RCC 7860 (cell line): Measurements from ENCODE around the gene ST6GAL1.
"Not testable (repeated sequence)": the region's sequence is repeated elsewhere in the genome, so short reads cannot be mapped to it uniquely, and the experiment has no call there.

Experiments
- DNase-seq: peaks from one replicate; pipeline ENCODE4 v3.0.0-alpha.2; 2015; ENCODE audit warnings: low spot score
- FAIRE-seq: peaks from 2 replicates; lab custom pipeline; 2012; peaks lifted over from hg19 to GRCh38; lab: Jason Lieb, UNC

ST6GAL1 gene

DNA sequence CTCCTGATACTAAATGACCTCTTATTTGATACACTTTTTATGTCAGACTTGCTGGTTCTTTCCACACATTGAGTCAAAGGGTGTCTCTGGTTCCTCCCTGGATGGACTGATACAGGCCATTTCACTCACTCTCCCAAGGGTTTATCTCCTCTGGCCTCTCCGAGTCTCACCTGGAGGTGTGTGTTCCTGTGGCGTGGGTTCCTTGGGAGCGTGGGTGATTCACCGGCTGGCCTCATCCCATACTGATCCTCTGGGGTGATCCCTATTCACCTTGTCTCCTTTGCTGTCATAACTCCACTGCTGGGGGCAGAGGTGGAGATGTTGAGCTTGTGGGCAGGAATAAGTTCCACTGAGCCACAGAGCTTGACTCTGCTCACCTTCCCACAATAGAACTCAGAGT, 61.1 kb downstream of the ST6GAL1 start:
- DNase-seq (no peak), FAIRE-seq (no peak)

DNA sequence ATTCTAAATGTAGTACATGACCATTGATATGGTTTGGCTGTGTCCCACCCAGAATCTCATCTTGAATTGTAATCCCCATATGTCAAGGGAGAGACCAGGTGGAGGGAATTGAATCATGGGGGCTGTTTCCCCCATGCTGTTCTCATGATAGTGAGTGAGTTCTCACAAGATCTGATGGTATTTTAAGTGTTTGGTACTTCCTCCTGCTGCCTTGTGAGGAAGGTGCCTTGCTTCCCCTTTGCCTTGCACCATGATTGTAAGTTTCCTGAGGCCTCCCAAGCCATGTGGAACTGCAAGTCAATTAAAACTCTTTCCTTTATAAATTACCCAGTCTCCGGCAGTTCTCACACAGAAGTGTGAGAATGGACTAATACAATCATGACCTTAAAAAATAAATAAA, 61.8 kb downstream of the ST6GAL1 start:
- not testable (repeated sequence) for DNase-seq, FAIRE-seq

DNA sequence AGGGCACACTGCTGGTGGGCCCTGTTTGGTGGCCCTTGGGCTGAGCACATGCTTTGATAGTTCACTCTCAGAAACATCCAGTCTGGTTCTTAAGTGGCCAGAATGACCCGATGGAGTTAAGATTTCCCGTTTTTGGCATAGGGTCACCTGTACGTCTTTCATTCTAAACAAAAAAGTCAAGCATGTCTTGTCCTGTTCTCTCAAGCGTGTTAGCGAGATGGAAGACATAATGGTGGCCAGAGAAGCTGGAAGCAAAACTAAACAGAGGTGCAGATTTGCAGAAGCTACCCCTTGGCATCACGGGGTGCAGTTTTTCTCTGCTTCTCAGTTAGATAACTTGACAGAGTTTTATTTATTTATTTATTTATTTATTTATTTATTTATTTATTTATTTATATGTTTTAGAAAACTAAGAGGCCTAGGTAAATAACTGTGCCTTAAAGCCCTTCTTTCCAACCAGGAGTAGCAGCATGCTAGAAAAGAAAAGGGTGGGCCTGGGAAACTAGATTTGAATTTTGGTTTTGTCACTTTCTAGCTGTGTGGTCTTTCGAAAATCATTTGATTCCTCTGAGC, 63.0 kb downstream of the ST6GAL1 start:
- DNase-seq = no peak
- FAIRE-seq = no peak

DNA sequence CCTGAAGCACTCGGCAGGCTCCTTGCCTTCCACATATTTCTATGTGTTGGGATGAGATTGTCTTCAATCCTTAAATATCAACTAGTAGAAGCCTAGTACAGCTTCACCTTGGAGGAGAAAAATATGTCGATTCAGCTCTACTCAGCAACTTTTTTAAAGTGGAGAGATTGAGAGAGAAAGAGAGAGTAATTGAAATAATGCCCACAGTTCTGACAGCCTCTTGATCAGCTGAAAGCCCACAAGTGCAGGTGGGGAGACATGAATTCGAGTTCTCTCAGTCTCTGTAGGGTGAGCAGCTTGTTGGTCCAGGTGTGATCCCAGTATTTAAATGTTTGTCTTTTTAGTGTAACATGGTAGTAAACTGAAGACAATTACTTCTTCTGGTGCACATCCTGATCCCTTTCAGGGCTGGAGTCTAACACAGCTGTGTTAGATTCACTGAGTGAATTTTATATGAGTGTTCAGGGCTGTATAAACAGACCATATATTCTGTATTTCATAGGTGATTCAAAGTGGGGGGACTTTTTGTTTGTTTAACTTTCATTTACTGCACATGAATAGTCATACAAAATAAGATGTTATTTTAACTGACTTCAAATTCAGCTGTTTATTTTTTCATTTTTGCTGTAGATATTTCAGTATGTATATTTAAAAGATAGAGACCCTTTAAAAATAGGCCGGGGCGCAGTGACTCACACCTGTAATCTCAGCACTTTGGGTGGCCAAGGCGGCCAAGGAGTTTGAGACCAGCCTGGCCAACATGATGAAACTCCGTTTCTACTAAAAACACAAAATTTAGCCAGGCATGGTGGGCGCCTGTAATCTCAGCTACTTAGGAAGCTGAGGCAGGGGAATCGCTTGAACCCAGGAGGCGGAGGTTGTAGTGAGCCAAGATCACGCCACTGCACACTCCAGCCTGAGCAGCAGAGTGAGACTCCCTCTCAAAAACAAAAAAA, 64.0 kb downstream of the ST6GAL1 start:
- no peak for FAIRE-seq
- no peak for DNase-seq

DNA sequence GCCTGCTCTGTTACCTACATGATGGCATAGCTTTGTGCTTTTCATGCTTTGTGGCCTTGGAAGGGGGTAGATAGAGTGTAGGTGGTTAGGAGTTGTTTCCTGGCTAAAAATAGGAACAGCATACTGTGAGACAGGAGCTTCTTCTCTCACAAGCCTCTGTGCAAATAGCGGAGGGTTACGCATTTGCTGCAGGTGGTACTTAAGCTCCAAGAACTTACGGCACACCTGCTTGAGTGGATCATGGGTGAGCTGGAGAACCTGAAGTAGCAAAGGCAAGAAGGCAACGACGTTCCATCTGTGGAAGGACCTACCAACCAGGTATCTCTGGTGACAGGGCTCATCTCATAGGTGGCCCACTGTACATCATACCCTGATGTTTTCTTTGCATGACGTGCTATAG, 66.0 kb downstream of the ST6GAL1 start:
- no peak for FAIRE-seq
- no peak for DNase-seq

DNA sequence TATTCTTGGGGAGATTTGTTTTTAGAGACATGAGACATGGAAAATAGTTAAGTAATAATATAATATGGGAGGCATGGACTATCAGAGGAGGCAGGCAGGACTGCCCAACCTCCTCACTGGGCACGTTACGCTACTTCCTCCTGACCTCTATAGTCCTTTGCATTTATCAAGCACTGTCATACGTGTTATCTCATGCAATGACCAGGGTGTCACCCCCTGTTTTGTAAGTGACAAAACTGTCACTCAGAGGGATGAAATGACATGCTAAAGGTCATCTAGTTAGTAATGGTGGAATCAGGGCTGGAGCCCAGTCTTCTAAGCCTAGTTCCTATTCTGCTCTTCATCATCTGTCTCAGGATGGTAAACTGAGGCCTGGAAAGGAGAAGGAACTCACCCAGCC, 66.7 kb downstream of the ST6GAL1 start:
- DNase-seq = no peak
- no peak for FAIRE-seq

DNA sequence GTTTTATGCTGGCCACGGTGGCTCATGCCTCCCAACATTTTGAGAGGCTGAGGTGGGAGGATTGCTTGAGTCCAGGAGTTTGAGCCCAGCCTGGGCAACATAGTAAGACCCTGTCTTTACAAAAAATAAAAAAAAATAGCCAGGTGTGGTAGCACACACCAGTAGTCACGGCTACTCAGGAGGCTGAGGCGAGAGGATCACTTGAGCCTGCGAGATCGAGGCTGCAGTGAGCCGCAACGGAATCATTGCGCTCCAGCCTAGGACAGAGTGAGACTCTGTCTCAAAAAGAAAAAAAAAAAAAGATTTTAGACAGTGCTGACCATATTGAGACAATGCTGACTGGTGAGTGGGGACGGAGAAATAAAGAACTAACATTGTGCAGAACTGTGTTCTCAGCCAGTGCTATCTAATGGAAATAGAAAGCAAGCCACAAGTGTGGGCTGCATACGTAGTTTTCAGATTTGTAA, 67.2 kb downstream of the ST6GAL1 start:
- DNase-seq (no peak), FAIRE-seq (no peak)

DNA sequence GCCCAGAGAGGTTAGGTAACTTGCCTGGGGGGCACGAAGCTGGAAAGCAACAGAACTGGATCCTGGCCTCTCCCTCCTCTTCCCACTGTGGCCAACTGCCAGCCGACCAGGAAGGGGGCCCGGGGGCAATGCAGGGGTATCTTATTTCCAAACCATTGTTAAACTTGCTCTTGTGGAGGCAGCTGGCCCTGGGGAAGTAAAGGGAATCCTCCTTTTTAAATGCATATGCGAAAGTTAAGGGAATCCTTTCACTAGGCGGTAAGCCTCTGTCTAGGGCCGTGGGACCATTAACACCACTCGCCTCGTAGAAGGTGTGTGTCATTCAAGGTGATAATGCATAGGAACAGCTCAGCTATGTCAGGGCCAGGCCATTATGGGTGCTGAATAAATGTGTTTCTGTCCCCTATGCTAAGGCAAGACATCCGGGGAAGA, 68.6 kb downstream of the ST6GAL1 start:
- no peak for FAIRE-seq
- no peak for DNase-seq

DNA sequence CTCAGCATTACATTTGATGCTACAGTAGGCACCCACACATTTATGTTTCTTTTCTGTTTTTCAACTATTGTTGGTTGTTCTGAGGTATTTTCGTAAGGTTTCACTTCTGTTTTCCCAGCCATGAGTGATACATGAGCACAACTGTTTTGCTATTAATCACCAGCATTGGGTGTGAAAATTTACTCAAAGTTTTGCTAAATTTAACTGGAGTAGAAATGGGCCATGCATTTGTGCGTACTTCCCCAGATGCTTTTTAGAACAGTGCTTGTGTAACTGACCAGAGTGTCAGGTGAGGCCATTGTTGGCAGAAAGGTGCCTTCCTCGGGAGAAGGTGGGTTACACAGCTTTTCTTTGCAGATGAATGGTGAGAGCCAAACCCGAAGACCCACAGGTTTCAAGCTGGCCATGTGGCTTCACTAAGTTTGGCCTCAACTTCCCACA, 70.4 kb downstream of the ST6GAL1 start:
- DNase-seq = no peak
- FAIRE-seq = no peak

DNA sequence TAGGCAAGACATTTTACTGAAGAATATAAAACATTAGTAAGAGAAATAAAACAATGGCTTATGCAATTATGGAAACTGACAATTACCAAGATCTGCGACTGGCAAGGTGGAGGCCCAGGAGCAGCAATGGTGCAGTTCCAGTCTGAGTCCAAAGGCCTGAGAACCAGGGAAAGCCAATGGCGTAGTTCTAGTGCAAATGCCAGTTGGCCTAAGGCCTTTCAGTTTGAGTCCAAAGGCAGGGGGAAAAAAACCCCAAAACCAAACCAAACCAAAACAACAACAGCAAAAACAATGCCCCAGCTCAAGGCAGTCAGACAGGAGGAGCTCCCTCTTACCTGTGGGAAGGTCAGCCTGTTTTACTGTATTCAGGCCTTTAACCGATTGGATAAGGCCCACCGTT, 72.6 kb downstream of the ST6GAL1 start:
- no peak for DNase-seq
- FAIRE-seq = no peak

DNA sequence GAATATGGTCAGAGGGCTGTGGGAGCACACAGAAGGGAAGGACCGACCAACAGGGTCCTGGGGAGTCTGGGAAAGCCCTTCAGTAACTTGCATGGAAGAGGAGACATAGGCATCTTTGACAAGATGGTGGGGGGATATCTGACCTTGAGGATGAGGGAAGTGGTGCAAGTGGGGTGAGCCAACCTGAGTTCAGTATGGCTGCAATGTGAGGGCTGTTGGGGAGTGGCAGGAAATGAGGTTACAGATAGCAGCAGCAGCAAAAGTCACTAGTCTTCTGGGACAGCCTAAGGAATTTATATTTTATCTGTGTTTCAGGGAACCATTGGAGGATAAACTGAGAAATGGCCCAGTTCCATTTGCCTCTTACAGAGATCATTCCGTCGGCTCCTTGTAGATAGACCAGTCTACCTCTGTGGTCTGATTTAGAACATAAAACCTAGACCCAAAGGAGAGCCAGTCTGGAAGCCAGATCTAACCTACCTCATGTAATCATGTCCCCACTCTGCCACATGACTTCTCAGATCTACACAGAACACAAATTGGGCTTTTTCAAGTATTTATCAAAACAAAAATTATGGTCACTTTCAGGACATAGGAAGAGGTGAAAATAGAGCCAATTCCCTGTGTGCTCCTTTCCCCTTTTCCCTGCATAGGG, 75.6 kb downstream of the ST6GAL1 start:
- DNase-seq (no peak), FAIRE-seq (no peak)

DNA sequence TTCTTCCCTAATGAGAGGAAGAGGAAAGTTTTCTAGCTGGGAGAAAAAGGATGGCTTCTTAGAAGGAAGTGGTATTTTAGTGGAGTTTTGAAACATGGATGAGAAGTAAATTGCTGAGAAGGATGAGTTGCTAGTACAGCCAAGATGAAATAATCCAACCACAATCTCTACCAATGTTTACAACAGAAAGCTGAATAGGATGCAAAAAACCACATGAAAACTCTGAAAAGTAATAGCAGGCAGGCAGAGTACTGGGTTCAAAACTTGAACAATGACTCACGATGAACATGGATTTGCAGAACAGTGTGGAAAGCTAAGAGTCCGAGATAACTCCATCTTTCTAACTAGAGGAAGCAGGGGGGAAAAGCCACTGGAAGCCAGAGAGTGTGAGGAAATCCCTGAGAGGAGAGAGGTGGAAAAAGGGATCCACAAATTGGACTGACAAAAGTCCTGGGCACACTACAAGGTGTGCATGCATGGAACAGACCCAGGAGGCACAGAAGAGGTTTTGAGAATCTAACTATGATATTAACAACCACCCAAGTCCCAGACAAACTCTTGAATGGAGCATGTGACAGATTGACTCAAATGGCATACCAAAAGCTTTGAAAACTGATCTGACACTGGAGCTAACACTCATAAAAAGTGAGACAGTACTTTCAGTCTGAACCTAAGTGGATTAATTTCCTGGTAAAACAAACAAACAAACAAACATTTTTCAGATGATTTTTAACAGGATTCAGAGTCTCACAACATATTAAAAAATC, 76.7 kb downstream of the ST6GAL1 start:
- FAIRE-seq (no peak), DNase-seq (no peak)

DNA sequence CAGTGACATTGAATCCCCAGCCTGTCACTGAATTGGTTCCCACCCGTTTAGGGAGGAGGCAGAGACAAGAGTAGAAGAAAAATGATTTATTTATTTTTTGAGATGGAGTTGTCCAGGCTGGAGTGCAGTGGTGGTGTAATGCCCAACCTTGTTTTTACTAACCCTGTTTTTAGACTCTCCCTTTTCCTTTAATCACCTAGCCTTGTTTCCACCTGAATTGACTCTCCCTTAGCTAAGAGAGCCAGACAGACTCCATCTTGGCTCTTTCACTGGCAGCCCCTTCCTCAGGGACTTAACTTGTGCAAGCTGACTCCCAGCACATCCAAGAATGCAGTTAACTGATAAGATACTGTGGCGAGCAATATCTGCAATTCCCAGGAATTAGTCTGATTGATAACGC, 80.1 kb downstream of the ST6GAL1 start:
- not testable (repeated sequence) for DNase-seq, FAIRE-seq

DNA sequence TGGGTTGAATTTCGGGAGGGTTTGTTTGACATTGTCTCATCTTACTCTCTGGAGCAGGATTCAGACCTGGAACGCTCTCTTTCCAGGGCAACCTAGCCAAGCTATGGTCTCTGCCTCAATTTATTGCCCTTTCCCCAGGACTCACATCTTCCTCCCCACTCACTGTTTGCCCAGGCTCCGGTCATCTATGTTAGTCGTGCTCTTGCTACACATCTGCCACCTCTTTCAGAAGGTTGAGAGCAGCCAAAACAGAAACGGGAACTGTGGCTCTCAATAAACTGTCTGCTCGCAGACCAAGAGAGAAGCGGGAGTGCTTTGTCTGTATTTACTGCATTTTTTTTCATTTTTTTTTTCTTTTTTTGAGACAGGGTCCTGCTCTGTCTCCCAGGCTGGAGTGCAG, 81.6 kb downstream of the ST6GAL1 start:
- no peak for DNase-seq
- FAIRE-seq = no peak

DNA sequence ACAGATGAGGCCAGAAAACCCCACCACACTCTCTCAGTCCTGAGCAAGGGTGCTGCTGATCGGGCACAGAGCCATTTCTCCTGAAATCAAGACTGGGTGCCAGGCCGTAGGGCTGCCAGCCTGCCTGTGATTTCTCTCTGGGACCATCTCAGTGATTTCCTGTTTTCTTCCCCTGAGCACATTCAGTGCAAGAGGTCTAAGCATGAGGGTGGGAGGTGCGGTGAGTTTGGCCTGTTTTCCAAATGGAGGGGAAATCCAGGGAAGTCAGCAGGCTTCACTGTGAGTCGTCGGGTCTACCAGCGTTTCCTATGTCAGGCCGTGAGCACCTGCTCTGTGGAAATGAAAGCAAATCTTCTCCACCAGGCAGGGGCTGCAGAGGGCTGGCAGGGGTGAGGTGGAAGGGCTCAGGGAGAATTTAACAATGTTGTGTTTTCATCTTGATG, 82.3 kb downstream of the ST6GAL1 start:
- no peak for DNase-seq
- no peak for FAIRE-seq

DNA sequence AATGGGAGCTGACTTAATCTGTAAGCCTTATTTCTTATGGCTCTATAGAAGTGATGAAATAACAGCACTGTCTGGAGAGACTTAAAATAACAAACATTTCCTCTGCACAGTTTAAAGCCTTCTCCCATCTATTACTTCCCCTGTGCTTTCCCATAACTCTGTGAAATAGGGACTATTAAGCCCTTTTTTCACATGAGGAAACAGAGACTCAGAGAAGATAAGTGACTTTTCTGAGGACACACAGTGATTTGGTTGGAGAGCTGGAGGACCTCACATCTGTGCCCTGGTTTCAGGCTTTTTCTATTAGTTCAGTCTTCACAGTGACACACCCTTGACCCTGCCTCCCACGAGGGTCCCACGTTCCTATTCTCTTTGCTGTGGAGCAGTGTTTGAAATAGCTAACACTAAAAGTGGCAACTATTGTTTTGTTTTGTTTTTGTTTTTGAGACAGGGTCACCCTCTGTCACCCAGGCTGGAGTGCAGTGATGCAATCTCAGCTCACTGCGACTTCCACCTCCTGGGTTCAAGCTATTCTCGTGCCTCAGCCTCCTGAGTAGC, 82.9 kb downstream of the ST6GAL1 start:
- FAIRE-seq (no peak), DNase-seq (no peak)

DNA sequence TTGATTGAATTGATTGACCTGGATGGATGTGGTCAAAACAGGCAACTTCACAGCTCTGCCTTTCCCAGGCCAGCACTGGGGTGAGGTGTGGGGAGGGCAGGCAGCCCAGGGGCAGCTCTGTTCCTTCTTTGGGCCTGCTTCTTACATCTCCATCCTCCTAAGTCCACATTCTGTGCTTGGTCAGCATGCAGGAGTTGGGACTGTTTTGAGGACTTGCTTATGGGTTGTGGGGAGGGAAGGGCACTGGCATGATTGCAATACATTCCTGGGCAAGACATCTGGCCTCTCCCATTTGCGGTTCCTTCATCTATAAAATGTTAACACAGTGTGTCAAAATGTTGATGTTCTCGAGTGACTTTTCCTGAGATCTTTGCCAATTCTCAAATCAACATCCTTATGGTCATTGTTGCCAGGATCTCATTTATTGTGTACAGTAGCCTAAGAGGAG, 84.1 kb downstream of the ST6GAL1 start:
- DNase-seq = no peak
- FAIRE-seq = no peak

DNA sequence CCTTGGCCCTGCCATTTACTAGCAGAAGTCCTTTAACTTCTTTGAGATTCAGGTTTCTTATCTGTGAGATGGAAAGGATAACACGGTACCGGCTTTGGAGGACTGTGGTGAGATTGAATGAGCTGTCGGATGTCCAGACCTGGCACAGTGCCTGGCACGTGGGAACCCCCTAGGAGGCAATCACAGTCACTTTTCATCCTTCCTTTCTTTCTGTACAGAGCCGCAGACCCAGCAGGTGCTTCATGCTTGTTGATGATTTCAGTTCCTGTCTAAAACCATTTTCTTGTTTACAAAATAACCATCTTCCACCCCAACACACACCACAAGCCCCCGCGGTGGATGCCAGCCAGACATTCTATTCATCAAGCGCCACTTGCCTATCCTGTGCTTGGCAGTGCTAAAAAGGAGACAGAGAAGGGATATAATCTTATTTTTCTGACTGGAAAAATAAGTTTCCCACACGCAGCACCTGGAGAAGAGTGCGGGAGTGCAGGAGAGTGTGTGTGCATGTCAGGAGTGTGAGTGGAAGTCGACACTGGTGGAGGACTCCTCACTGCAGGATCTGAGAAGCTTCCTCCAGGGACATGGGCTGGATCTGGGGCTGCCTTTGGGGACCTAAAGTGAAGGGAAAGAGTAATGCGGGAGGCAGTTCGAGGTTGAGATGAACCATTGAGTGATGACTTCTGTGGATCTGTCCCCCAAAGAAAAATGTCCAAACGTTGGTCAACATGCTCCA, 85.7 kb downstream of the ST6GAL1 start:
- no peak for FAIRE-seq
- no peak for DNase-seq

DNA sequence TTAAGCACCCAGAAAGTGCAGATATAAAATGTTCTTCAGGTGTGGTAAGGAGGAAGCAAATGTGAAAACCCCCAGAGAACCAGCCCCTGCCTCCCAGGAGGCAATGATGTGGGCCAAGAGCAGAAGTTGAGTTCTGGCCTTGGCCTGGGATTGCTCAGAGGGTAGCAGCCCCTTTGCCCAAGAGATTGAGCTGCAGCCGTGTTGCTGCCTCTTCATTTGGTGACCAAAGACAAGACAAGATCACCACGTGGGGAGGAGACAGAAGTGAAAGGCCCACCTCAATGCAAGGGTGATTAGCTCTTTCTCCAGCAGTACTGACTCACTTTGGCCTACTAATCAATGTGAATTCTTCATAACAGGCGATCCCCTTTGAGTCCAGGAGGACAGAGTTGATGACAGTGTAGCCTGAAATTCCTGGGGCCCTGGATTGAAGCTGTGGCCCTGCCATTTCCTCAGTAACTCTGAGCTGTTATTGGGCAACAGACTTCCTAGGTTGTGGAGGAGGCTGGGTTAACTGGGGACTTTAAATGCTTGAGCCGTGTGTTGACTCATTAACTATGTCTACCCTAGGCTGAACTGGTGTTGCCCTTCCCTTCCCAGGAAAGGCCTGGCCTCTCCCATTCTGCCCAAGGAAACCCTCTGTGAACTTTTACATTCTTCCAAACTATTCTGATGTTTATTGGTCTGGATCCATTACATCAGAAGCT, 86.5 kb downstream of the ST6GAL1 start:
- peak; percentile 12 for DNase-seq
- FAIRE-seq = no peak
